ENCODE measurements around the gene NF1.

NF1 gene

GRCh38 chr17:31388770-31389656, 294.2 kb downstream of the NF1 start:
- no peak for DNase-seq

GRCh38 chr17:31389657-31390381, 295.0 kb downstream of the NF1 start:
- DNase-seq: no peak

- DNase-seq: no peak
Observed at GRCh38 chr17:31390426-31390747, 295.6 kb downstream of the NF1 start.

GRCh38 chr17:31390748-31391495, 296.1 kb downstream of the NF1 start:
- DNase-seq: no peak

GRCh38 chr17:31391496-31391949, 296.7 kb downstream of the NF1 start, which contains the start of gene RAB11FIP4:
RAB11FIP4 (plus strand) TSS chr17:31391675; CDS start chr17:31391853, 178 bp downstream.
- DNase-seq: no peak

GRCh38 chr17:31392002-31392855, 297.5 kb downstream of the NF1 start:
- no peak for DNase-seq

- DNase-seq: no peak
Observed at GRCh38 chr17:31392856-31393748, 298.3 kb downstream of the NF1 start.

- DNase-seq: no peak
Observed at GRCh38 chr17:31393749-31394146, 299.0 kb downstream of the NF1 start.

- DNase-seq: no peak
Observed at GRCh38 chr17:31394544-31394943, 299.8 kb downstream of the NF1 start.

- no peak for DNase-seq
Observed at GRCh38 chr17:31397256-31397939, 302.6 kb downstream of the NF1 start.

- DNase-seq: no peak
Observed at GRCh38 chr17:31398381-31399311, 303.9 kb downstream of the NF1 start.

GRCh38 chr17:31400481-31400950, 305.7 kb downstream of the NF1 start:
- DNase-seq: no peak

GRCh38 chr17:31401456-31402254, 306.9 kb downstream of the NF1 start:
- DNase-seq: no peak

- no peak for DNase-seq
Observed at GRCh38 chr17:31404028-31404949, 309.5 kb downstream of the NF1 start.

- DNase-seq: no peak
Observed at GRCh38 chr17:31405890-31406371, 311.2 kb downstream of the NF1 start.

GRCh38 chr17:31408586-31408985, 313.8 kb downstream of the NF1 start:
- no peak for DNase-seq

GRCh38 chr17:31411707-31412285, 317.0 kb downstream of the NF1 start:
- DNase-seq: no peak

All from SIG-M5 (cell line).